GM18499 (cell line): ENCODE measurements around the gene DPP9.

Source experiments
- ATAC-seq: cut with Tn5 transposase; IDR thresholded peaks from one replicate; pipeline ENCODE4 v1.9.1; 2021; ENCODE audit warnings: moderate number of reproducible peaks; ENCODE audit not compliant: insufficient read depth, unreplicated experiment

Gene DPP9

GRCh38 chr19:4713384-4713951 is 10.2 kb downstream of the DPP9 start:
- ATAC-seq, result no peak

GRCh38 chr19:4712771-4713170 is 10.9 kb downstream of the DPP9 start:
- no peak for ATAC-seq

DNA sequence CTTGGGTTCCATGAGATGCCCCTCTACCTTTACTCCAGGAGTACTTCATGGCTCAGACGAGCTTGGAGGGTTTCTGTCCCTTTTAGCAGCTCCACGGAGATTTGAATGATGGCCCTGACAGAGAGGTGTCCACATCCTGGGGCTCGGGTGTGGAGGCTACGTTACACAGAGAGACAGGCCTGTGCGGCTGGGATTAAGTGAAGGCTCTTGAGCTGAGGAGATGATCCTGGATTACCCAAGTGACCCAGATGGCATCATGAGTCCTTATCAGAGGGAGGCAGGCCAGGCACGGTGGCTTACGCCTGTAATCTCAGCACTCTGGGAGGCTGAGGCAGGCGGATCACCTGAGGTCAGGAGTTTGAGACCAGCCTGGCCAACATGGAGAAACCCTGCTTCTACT is 12.4 kb downstream of the DPP9 start:
- no peak for ATAC-seq

DNA sequence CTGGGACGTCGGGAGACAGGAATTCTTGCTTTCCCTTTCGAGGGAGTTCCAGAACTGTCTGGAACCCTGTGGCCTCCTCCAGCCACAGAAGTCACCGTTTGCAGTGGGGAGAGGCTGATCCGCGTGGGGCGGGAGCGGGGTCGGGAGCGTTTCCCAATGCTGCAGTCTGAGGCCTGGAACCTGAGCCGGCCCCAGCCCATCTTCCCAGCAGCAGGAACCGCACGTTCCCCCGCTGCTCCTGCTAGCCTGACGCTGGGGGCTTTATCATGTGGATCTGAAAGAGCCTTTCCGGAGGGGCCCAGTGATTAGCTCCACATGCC is 13.4 kb downstream of the DPP9 start:
- ATAC-seq, result no peak

- no peak for ATAC-seq
Observed at GRCh38 chr19:4709440-4710280, 14.0 kb downstream of the DPP9 start.

GRCh38 chr19:4707956-4708650 is 15.5 kb downstream of the DPP9 start:
- no peak for ATAC-seq

- no peak for ATAC-seq
Observed at GRCh38 chr19:4707322-4707721, 16.3 kb downstream of the DPP9 start.

- no peak for ATAC-seq
Observed at GRCh38 chr19:4705413-4706131, 18.1 kb downstream of the DPP9 start.

- ATAC-seq, result no peak
Observed at GRCh38 chr19:4704317-4704673, 19.3 kb downstream of the DPP9 start.

DNA sequence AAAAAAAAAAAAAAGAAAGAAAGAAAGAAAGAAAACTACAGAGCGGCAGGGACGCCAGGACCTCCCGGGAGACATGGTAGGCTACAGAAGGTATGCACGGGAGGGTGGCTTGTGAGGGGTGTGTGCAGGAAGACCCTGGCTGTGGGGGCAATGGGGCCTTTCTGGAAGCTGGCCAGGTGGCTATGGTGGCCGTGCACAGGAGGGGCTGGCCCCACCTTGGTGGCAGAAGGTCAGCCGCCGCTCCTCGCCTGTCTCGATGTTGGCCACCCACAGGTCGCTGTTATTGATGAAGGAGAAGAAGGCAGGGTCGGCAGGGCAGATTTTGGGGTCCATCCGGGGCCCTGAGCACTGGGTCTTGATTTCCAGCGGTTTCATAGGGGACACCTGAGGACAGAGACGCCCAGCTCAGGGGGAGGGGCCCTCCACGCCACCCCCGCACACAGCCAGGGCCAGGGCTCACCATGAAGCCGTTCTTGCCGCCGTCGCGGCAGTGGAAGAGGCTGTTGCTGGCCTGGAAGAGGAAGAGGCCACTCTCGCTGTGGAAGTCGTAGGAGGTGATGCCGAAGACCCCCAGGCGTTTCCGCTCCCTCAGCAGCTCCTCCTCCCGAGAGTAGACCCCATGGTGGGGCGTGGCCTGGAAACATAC is 19.8 kb downstream of the DPP9 start:
- no peak for ATAC-seq

DNA sequence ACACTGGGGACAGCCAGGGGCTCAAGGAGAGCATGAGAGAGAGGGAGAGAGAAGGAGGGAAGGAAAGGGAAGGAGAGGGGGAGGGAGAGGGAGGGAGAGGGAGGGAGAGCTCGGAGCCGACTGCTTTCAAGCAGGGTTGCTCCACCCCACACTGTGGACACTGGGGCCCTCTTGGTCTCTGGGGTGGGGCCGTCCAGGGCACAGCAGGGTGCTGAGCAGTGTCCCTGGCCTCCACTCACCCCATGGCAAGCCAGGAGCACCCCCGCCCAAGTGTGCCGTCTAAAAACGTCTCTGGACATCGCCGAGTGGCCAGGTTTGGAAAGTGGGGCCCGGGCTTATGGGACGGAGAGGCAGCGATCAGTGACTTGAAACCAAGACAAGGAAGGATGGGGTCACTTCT is 20.9 kb downstream of the DPP9 start:
- no peak for ATAC-seq

DNA sequence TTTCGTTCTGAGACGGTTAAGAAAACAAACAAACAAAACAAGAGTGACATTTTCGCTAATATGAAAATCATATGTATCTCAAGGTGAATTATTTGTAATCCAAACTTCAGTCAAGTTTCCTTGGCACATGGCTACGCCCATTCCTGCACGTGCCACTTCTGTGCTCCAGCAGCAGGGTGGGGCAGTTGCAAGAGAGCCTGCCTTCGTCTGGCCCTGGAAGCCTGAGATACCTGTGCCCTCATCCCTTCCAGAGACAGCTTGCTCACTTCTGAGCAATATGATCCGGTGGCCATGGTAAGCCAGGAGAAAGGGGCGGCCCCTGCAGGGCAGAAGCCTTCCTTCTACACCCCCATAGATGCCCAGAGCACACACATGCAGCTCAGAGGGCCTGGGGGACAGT is 22.1 kb downstream of the DPP9 start:
- no peak for ATAC-seq

- ATAC-seq, result no peak
Observed at GRCh38 chr19:4700693-4700970, 23.0 kb downstream of the DPP9 start.

GRCh38 chr19:4699826-4700692 is 23.6 kb downstream of the DPP9 start:
- ATAC-seq, result no peak

DNA sequence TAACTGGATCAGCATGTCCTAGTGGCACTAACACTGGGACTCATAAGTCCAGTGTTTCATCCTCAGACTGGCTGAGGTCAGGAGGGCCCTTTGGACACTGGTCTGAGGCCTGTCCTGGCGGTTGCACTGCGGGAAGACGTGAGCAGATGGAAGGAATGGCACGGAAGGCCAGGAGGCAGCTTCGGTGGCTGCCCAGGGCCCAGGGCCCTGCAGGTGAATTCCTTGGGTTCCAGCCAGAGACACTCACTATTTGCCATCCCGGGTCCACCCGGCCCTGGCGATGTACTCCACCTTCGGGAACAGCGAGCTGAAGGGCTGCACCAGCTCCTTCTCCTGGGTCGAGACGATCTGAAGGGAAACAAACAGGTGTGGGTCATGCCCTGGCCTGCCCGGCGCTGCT is 26.3 kb downstream of the DPP9 start:
- ATAC-seq, result no peak

- ATAC-seq, result no peak
Observed at GRCh38 chr19:4695224-4695731, 28.4 kb downstream of the DPP9 start.

GRCh38 chr19:4694211-4694987 is 29.2 kb downstream of the DPP9 start:
- ATAC-seq, result no peak

GRCh38 chr19:4693471-4694121 is 30.0 kb downstream of the DPP9 start:
- no peak for ATAC-seq

DNA sequence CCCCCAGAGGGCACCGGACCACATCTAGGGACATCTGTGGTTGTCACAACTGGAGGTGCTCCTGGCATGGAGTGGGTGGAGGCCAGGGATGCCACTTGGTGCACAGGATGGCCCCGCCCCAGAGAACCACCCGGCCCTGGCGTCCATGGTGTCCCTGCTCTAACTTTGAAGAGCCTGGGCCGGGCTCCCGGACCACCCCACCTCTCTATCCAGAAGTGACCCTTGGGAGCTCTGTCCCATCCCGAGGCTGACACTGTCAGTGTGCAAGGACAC is 30.6 kb downstream of the DPP9 start:
- no peak for ATAC-seq
